ENCODE measurements around the gene MYLK4.

MYLK4 gene

DNA sequence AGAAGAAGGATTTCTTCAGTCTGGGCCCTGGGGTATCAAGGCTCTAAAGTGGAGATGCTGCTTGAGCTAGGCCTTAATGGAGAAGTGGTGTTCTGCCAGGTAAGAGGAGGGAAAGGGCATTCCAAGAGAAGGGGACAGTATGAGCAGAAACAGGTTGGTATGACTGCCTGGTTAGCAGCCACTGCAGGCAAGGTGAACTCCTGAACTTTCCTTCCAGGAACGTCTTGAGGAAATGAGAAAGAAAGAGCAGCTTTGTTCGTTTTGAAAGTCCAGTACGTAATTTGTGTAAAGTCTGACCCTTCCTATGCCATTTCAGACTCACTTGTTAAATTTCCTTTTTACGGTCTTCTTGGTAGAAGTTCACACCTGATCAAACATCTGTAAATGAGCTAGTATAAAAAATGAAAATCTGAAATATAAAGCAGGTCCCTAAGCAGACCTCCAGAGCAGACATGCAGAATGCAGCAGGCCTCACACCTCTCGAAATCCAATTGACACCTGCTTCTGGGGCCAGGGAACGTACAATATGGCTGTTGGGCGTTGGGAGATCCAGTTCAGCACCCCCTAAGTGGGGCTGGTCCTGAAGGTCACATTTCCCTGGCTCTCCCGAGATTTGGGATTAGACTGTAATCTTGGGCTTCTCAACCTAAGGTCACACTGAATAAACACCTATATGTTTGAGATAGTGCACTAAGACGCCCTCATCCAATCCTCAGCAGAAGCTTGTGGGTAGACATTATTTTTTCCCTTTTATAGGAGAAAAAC lies 33.6 kb downstream of the MYLK4 start:
- DNase-seq (ENCODE audit: low read depth), result no peak
- TF ChIP-seq, protein P1, sequence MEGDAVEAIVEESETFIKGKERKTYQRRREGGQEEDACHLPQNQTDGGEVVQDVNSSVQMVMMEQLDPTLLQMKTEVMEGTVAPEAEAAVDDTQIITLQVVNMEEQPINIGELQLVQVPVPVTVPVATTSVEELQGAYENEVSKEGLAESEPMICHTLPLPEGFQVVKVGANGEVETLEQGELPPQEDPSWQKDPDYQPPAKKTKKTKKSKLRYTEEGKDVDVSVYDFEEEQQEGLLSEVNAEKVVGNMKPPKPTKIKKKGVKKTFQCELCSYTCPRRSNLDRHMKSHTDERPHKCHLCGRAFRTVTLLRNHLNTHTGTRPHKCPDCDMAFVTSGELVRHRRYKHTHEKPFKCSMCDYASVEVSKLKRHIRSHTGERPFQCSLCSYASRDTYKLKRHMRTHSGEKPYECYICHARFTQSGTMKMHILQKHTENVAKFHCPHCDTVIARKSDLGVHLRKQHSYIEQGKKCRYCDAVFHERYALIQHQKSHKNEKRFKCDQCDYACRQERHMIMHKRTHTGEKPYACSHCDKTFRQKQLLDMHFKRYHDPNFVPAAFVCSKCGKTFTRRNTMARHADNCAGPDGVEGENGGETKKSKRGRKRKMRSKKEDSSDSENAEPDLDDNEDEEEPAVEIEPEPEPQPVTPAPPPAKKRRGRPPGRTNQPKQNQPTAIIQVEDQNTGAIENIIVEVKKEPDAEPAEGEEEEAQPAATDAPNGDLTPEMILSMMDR (conservative IDR thresholded peaks at IDR 0.05; ENCODE audit: low read length), result no peak
- no peak overlapping the region for H3K4me3 ChIP-seq (ENCODE audit: low read length)

DNA sequence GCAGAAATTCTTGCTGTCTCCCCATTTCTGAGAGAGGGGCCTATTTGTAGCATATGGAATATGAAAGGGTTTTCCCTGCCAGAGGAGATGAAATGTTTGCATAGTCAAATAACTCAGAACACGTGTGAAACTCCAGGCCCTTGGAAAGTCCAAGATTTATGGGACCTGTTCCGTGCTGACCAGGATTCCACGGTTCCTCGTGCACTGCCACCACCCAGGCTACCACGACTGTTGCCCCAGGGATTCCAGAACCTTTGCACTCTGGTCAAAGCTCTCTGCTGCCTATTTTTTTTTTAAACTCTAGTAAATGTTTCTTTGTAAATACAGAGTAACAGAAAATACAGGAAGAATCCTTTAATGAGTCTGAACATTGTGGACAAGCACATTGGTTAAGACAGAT lies 35.0 kb downstream of the MYLK4 start:
- no peak overlapping the region for H3K4me3 ChIP-seq (ENCODE audit: low read length)
- DNase-seq (ENCODE audit: low read depth), result no peak
- TF ChIP-seq, protein P1 (conservative IDR thresholded peaks at IDR 0.05; ENCODE audit: low read length), result no peak

DNA sequence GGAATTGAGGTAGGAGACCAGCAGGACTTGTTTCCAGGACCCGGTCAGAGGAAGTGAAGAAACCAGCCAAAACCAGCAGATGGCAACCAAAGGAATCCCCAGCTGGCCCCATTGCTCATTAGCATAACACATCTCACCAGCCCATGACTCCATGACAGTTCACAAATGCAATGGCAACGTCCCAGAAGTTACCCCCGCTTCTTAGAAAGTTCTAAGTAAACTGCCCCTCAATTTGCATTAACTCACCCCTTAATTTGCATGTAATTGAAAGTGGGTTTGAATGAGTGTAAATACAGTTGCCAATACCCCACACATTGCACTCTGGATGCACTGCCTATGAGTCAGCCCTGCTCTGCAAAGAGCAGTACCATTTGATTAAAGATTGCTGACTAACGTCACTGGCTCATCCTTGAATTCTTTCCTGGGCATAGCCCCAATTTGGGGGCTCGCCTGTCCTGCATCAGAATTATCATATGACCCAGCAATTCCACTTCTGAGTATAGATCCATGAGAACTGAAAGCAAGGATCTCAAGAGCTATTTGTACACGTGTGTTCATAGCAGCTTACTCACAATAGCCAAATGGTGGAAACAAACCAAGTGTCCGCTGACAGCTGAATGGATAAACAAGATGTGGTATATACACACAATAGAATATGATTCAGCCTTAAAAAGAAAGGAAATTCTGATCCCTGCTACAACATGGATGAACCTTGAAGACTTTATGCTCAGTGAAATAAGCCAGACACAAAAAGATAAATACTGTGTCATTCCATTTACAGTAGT lies 36.4 kb downstream of the MYLK4 start:
- peak; percentile 80 for DNase-seq (ENCODE audit: low read depth)
- no peak overlapping the region for H3K4me3 ChIP-seq (ENCODE audit: low read length)
- TF ChIP-seq, protein P1 (conservative IDR thresholded peaks at IDR 0.05; ENCODE audit: low read length), result peak; percentile 16

DNA sequence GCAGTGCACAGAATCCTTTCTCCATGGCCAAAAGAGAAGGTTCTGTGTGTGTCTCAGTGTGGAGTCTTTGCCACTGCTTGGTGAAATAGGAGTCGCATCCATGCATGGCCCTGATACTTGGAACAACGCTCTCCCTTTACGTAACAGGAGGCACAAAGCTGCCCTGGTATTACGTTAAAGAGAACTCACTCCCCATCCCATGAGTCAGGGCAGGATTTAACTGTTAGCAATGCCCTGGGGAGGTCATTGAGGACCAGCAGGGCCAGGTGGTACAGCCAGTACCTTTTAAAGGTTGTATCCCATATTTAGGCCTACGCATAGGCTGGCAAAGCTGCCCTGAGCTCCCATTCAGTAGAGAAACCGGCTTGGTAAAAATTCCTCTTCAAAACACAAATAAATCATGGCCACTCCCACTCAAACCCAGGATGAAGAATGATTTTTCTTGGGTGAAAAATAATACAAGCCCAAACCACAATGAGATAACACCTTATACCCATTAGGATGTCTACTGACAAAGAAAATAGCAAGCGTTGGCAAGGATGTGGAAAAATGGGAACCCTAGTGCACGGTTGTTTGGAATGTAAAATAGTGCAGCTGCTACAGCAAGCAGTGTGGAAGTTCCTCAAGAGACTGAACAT lies 37.1 kb downstream of the MYLK4 start:
- DNase-seq (ENCODE audit: low read depth), result no peak
- TF ChIP-seq, protein P1 (conservative IDR thresholded peaks at IDR 0.05; ENCODE audit: low read length), result no peak
- no peak overlapping the region for H3K4me3 ChIP-seq (ENCODE audit: low read length)

DNA sequence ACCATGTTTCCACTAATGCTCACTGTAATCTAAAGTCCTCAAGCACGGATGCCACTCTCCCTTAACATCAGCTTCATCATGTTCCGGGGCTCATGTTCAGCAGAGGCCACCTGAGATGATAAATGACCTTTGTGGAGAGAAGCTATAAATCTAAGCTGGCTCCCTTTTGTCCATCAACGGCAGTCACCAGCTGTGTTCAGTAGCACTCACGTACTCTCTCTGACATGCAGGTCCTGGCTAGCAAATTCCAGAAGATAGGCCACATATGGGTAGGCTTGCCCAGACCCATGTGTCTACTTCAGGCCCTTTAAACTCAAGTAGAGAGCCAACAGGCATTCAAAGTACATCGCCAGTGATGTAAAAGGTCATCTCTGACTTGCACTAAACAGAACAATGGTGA lies 38.6 kb downstream of the MYLK4 start:
- H3K4me3 ChIP-seq (ENCODE audit: low read length), result no peak overlapping the region
- DNase-seq (ENCODE audit: low read depth), result no peak
- TF ChIP-seq, protein P1 (conservative IDR thresholded peaks at IDR 0.05; ENCODE audit: low read length), result no peak

DNA sequence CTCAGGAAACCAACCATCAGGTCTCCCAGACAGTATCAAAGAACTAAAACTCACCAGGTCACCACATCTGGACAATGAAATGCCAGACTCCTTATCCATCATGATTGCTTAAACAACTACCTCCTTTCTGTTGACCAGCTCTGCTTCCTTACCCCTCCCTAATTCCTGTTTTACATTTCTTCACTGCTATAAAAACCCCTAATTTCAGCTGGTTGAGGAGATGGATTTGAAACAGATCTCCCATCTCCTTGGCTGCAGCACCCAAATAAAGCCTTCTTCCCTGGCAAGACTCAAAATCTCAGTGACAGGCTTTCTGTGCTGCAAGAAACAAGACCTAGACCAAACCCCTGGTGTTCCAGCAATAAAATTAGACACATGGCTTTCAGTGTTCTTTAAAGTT lies 40.3 kb downstream of the MYLK4 start:
- TF ChIP-seq, protein P1 (conservative IDR thresholded peaks at IDR 0.05; ENCODE audit: low read length), result no peak
- H3K4me3 ChIP-seq (ENCODE audit: low read length), result no peak overlapping the region
- no peak for DNase-seq (ENCODE audit: low read depth)

All from AG10803 (cell line).